Esophagus muscularis mucosa (tissue), 3 donors: ENCODE data around the gene IGFBPL1.

ENCODE experiments used
- CTCF ChIP-seq, 3 experiments: fragments of 200-600 bp in 2 of 3; fragments of 450-650 bp in 1 of 3; sonication (generic) in 2 of 3; IDR thresholded peaks; one replicate each; pipeline ENCODE4 v1.5.1; 2017 to 2019; ENCODE audit warnings: antibody characterized with exemption in 3 of 3, mild to moderate bottlenecking in 2 of 3, moderate library complexity in 1 of 3
- POLR2A ChIP-seq: fragments of 450-650 bp; IDR thresholded peaks from one replicate; pipeline ENCODE4 v1.6.1; 2017; ENCODE audit warnings: antibody characterized with exemption, moderate library complexity, mild to moderate bottlenecking, low read depth
- POLR2AphosphoS5 ChIP-seq, 2 donors: sonication (generic); formaldehyde crosslinking; IDR thresholded peaks; one replicate each; pipeline ENCODE4 v1.6.1; 2017; ENCODE audit warnings: antibody characterized with exemption in 2 of 2

DNA sequence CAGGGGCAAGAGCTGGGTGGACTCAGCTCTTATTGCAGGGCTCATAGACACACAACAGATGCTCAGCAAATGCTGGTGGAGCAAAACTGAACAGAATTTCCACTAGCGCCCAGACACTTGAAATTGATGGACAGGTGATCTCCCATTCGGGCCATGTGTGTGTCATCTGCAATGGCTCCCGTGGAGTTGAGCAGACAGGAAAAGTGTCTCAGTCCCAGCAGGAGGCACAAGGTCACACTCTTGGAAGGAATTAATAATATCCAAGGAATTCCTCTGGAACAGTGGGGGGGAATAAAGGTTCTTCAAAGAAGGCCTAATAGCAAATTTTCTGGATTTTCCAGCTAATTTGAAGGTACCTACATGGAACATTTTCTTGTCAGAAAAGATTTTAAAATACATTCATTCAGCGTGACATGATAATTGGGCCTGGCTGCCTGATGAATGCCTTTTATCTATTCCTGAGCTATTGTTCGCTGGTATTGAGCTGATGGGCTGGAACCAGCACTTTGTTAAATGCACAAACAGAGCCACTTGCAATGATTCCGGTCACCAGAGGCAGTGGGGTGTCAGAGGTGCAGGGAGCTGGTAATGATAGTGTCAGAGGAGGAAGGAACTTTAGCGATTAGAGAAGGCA is 63.3 kb downstream of the IGFBPL1 start:
- TF ChIP-seq CTCF (IDR thresholded peaks at IDR 0.05) (no peak), POLR2AphosphoS5 (IDR thresholded peaks at IDR 0.05) (no peak), POLR2A (no peak)
